HFF-Myc (cell line): Measurements from ENCODE around the gene JPT2.

Source experiments
- DNase-seq: peaks from one replicate; pipeline ENCODE4 v3.0.0-alpha.2; 2011; ENCODE audit warnings: low read depth; ENCODE audit errors: extremely low read depth
- H3K4me3 ChIP-seq: replicated peaks from 2 replicates; pipeline ENCODE4 v1.5.1; 2011; ENCODE audit warnings: low read depth, mild to moderate bottlenecking, control low read depth, low read length
- TF ChIP-seq, protein P1 (sequence below): IDR thresholded peaks from 2 replicates; pipeline ENCODE4 v1.5.1; 2012; ENCODE audit warnings: mild to moderate bottlenecking, low read depth, low read length, control low read depth; ENCODE audit errors: missing control alignments

JPT2 gene

GRCh38 chr16:1641261-1641660 is 36.8 kb upstream of the JPT2 start:
- DNase-seq = no peak
- TF ChIP-seq, protein P1, sequence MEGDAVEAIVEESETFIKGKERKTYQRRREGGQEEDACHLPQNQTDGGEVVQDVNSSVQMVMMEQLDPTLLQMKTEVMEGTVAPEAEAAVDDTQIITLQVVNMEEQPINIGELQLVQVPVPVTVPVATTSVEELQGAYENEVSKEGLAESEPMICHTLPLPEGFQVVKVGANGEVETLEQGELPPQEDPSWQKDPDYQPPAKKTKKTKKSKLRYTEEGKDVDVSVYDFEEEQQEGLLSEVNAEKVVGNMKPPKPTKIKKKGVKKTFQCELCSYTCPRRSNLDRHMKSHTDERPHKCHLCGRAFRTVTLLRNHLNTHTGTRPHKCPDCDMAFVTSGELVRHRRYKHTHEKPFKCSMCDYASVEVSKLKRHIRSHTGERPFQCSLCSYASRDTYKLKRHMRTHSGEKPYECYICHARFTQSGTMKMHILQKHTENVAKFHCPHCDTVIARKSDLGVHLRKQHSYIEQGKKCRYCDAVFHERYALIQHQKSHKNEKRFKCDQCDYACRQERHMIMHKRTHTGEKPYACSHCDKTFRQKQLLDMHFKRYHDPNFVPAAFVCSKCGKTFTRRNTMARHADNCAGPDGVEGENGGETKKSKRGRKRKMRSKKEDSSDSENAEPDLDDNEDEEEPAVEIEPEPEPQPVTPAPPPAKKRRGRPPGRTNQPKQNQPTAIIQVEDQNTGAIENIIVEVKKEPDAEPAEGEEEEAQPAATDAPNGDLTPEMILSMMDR = no peak

DNA sequence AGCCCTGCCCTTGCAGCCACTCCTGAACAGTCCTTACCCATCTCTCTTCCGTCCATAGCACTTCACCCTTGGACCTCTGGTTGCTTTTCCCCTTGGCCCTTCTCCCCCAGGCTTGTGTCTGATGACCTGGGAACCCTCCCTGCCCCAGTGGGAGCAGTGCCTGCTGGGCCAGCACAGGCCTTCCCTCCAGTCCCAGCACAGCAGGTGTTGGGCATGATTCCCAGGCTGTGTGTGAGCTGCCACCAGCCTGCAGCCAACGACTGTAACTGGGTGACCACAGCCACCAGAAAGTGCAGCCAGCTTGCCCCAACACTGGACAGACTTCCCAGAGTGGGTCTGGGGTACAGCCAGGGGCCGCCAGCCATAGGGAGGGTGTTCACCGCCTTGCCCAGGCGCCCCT is 35.9 kb upstream of the JPT2 start:
- DNase-seq = no peak
- TF ChIP-seq, protein P1 = no peak
- no peak overlapping the region for H3K4me3 ChIP-seq

More at GRCh38 chr16:1641261-1641660, 36.8 kb upstream of the JPT2 start:
- H3K4me3 ChIP-seq = no peak overlapping the region

DNA sequence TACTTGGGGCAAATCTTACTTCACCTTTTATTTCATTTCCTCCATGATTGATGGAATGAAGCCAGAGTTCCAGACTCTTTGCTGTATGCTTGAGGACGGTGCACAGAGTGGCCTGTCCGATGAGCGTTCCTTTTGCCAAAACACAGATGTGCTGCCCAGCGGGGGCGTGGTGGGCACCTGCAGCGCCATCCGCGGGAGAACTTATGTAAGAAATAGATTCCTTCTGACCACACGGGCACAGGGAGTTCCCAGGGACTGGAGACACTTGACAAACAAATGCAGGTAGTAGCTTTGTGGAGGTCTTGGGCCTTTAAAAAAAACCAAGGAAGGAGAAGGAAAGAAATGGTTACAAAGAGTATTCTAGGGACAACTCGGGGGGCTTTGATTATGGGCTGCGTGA is 35.3 kb upstream of the JPT2 start:
- no peak for DNase-seq
- TF ChIP-seq, protein P1 = no peak

DNA sequence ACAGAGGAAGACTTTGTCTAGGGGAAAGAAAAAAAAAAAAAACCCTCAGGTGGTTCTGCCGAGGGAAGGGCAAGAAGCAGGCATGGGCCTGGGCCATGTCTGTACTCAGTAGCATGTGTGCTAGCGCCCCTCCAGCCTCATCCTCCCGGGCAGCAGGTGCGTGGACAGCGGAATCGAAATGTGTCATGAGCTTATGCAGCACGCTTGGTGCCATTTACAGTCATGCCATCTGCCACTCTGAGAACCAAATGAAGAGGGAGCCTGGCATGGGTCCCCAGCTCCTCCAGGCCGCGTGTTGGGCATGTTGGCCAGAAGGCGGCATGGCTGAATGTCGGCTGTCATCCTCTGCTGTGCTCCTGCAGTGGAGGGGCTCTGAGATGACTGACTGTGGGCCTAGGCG is 34.6 kb upstream of the JPT2 start:
- DNase-seq = no peak
- TF ChIP-seq, protein P1 = no peak
- no peak overlapping the region for H3K4me3 ChIP-seq

More for the DNA sequence above, 35.3 kb upstream of the JPT2 start:
- H3K4me3 ChIP-seq = no peak overlapping the region

DNA sequence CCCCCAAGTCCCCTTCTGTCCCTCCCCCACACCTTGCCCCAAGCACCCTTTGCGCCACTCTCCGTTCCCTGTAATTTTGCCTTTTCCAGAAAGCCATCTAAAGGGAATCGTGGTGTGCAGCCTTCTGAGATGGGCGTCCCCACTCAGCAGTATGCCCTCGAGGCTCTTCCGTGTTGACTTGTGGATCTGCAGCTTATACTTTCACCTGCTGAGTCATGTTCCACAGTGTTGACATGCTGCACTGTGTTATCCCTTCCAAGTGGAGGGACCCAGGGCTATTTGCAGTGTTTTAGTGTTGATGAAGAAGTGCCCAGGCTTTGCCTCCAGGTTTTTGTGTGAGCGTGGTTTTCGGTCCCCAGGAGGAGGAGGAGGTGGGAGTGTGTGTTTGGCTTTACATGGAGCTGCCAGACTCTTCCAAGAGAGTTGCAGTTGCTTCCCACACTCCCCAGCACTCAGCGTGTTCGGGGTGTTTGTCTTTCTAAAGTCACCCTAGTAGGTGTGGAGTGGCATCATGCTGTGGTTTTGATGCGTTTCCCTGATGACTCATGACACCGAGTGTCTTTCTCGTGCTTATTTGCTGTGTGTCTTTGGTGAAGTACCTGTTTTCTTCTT is 32.1 kb upstream of the JPT2 start:
- H3K4me3 ChIP-seq = no peak overlapping the region
- DNase-seq = no peak
- TF ChIP-seq, protein P1 = no peak

DNA sequence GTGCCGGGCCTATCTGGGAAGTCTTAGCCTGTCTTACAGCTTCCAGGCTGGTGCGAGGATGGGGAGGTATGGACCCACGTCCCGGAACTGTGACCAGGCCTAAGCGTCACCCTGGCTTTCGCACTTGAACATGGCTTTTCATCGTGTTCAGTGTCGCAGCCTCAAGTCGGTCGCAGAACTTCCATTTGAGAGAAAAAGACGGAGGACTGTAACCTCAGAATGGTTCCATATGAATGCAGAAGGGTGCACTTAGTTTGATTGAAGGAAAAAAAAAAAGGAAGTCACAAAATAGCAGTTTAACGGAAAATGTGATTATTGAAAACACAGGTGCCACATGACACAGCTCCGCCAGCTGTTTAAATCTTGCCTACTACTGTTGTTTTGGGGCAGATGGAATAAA is 30.2 kb upstream of the JPT2 start:
- no peak for DNase-seq
- TF ChIP-seq, protein P1 = no peak
- no peak overlapping the region for H3K4me3 ChIP-seq

DNA sequence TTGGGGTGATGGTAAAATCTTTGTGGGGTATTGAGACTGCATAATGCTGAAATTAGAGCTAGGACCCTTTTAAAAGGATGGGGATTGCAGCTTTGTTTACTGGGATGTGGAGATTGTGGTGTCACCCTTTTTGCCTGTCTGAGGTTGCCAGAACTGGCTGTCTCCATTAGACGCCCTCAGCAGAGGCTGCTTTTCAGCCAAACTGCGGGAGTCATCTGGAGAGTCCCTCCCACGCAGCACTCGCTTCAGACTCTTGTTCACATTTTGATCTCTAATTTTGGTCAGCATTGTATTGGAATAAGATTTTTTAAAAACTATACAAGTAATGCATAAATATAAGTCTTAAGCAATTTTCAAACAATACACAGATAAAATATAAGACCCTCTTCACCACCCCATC is 27.9 kb upstream of the JPT2 start:
- no peak for DNase-seq
- TF ChIP-seq, protein P1 = no peak
- no peak overlapping the region for H3K4me3 ChIP-seq
